ENCODE data around the gene STK16. TPM values are rescaled to one million over a fixed set of nuclear protein-coding genes. Genes with fewer than 3 reads are reported as not detected.

The STK16 gene
- total RNA-seq, 4 donors from 2014 or later = 13.7 to 22.2 (median 15.4) TPM

DNA sequence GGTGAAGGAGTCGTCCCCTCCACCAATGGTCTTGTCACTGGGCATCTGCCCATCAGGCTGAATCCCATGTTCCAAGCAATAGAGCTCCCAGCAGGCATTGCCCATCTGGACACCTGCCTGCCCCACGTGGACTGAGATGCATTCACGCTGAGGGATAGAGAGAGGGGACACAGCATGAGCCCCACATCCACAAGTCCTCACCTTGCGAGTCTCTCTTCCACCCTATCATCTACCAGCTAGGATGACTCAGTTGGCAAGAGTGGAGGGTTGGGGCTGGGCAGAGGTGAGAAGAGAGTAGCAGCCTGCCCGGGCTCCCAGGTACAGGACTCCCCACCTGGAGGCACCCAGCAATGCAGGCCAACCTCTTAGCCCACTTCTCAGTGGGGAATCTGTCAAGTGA lies 6.8 kb downstream of the STK16 start:
- TF ChIP-seq, protein P1, sequence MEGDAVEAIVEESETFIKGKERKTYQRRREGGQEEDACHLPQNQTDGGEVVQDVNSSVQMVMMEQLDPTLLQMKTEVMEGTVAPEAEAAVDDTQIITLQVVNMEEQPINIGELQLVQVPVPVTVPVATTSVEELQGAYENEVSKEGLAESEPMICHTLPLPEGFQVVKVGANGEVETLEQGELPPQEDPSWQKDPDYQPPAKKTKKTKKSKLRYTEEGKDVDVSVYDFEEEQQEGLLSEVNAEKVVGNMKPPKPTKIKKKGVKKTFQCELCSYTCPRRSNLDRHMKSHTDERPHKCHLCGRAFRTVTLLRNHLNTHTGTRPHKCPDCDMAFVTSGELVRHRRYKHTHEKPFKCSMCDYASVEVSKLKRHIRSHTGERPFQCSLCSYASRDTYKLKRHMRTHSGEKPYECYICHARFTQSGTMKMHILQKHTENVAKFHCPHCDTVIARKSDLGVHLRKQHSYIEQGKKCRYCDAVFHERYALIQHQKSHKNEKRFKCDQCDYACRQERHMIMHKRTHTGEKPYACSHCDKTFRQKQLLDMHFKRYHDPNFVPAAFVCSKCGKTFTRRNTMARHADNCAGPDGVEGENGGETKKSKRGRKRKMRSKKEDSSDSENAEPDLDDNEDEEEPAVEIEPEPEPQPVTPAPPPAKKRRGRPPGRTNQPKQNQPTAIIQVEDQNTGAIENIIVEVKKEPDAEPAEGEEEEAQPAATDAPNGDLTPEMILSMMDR (IDR thresholded peaks at IDR 0.05; ENCODE audit: low read depth) = no peak

DNA sequence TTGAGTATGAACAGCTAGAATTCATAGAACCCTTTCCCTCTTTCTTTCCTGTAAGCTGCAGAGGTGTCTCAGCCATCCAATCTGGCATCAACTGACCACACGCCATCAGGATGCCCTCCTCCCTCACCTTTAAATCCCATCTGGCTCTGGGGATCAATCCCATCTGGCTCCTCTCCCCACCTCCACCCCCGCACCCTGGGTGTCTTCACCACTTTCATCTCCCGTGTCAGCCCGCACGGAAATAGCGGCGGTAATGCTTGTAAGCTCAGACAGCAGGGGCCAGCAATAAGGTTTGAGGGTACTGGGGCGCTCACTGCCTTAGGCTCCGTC lies 7.3 kb downstream of the STK16 start:
- TF ChIP-seq, protein P1 (IDR thresholded peaks at IDR 0.05; ENCODE audit: low read depth) = no peak

DNA sequence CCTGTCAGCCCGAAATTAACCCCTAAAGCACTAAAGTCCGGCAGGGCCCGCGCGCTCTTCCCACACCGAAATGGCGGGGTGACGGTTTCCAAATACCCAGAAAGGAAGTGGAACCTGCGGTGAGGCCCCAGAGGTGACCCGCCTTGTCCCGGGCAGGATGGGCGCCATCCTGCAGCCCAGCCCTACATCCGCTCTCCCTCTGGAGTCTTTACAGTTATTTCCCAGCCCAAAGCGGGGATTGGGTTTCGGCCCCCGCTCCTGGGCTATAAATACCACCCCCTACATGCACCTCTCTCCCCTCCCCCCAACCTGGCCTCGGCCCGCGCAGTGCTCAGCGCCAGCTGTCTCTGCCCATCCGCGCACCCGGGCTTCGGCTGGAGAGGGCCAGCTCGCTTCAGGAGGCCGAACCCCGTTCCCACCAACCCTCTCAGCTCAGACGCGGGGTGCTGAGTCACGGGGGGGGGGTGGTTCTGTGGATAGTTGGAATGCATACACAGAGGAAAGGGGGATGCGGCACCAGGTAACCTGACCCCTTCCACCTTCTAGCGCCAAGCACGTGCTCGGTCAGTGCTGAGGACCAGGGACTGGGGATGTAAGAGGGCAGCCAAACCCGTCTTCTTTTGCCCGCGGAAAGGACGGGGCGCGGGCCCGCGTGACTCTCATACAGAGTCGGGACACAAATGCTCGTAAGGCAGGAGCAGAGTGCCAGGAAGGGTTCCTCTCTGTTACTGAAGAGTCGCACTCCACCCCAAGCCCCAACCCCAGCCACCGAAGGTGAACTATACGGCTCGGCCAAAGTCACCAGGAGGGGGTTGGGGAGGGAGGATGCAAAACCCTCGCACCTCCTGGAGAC lies 7.8 kb downstream of the STK16 start, which contains the start of gene TUBA4B:
TUBA4B (plus strand) TSS at position 344 of the 853 bp plus-strand sequence; CDS start at position 509, 165 bp downstream.
- TF ChIP-seq, protein P1 (IDR thresholded peaks at IDR 0.05; ENCODE audit: low read depth) = no peak

DNA sequence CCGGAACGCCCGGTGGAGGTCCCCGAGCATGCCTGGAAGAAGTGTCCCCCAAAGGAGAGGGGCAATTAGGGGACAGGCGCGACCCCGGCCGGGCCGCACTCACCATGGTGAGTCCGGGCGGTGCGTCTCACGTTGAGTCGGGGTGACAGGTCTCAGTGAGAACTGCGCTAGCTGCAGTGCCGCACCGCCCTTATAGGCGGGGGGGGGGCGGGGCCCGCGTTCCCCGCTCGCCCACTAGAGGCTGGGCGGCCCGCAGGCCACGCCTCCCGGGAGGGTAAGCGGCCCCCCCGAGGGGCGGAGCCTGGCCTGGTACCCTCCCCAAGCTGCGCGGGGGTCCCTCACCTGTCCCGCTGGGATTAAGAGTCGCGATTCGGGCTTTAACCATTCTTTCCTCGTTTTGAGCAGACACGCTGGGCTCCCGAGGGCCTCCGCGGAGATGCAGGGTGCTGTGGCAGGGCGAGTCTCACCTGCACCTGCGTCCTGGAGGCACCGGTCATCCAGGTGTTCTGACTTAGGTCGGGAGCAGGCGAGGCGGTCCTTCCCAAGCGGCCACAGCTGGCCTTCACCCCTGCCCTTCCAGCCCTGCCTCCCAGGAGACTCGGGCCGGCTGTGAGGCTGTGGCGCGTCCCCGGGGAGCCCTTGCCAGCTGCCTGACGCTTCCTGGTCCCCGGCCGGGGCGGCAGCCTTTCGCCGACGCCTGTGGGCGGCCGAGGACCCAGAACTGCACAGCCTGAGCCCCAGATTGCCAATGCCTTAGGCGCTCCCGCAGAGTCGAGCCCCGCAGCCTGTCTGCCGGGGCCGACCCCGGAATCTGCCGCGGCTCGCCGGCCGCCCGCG lies 8.7 kb downstream of the STK16 start, which contains the start of gene TUBA4A:
TUBA4A (minus strand) TSS at position 166 of the 837 bp plus-strand sequence; CDS start at position 106, 60 bp downstream.
- TF ChIP-seq, protein P1 (IDR thresholded peaks at IDR 0.05; ENCODE audit: low read depth) = no peak

DNA sequence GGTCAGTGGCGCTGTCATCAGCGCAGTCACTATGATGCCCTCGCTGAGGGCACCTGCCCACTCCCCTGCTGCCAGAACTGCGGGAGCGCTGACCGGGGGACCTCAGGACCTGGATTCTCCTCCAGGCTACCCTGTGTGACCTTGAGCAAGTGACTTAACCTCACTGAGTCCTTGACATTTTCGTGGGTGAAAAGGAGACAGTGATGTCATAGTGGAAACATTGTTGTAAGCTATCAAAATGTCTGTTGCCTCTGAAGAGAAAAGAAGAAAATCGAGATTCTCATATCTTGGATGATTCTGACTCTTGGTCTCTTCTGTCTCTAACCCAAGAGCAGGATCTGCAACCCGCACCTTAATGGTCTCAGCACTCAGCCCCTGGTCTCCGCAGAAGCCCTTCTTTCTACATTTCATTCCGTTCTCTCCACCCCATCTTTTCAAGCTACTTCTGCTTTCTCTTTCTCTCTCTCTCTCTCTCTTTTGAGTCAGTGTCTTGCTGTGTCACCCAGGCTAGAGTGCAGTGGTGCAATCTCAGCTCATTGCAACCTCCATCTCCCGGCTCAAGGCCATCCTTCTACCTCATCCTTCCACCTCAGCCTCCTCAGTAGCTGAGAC lies 9.4 kb downstream of the STK16 start:
- TF ChIP-seq, protein P1 (IDR thresholded peaks at IDR 0.05; ENCODE audit: low read depth) = no peak

DNA sequence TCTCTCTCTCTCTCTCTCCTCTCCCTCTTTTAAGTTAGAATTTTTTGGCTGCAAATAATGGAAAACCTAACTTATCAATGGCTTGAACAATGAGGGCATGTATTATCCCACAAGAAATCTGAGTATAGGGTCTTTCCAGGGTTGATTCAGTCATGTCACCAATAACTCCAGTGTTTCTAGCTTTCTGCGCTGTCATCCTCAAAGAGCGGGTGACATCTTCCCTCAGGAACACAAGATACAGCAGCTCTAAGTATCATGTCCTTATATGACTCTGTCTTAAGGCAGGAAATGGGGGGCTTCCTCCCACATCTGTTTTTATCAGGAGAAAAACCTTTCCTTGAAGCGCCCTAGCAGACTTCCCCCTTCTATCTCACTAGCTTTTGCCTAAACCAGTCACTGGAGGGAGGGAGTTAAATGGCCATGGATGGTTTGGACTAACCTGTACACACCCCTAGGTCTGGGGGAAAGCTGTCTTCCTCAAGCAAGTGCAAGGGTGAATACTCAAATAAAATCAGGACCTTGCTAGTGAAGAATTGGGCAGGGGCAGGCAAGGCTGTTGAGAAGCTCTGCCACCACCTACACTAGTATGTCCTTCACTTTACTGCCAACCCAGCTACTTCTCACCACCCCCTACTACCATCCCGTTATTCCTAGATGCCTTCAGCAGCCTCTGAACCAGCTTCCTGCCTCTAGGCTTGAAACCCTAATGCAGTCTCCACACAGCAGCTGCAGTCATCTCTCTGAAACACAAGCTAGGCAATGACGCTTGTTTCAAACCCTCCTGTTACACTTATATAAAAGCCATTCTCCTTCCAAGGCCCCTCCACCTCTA lies 16.0 kb downstream of the STK16 start:
- TF ChIP-seq, protein P1 (IDR thresholded peaks at IDR 0.05; ENCODE audit: low read depth) = no peak

Measured in subcutaneous adipose tissue (tissue), 4 donors.